Nucleus accumbens (tissue), 56 donors: Measurements from ENCODE around the gene RPS27L.

ENCODE experiments used
- DNase-seq, 56 donors: peaks; one replicate each; lab custom pipeline; 2025; lab: John Stamatoyannopoulos, UW

The RPS27L gene

DNA sequence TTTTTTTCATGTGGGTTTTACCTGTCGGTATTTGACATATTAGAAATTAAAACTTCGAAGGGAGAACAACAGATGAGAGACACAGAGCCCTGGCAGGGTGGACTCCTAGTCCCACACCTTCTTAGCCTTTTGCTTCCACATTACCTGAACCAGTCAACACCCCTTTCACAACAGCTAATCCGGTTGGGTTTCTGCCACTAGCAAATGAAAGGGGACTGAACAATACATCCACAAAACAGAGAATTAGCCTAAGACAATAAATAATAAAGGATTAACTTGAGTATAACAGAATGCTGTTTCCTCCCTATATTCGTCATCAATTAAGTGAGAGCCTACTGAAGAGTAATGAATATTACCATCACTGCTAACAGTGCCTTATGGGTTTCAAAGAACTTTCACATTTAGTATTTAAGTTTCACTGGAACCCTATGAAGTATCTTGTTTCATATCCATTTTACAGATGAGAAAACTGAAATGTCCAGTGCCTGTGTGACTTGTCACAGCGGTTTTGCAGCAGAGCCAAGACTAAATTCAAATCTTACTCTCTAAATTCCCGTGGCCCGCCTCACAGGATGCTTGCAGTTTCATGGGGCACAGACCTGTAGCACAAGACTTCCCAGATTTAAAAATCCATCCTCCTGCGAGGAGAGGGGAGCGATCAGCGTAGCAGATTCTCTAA, 31.1 kb upstream of the RPS27L start:
- DNase-seq: peak in 1 of 56 donors; percentile 46

GRCh38 chr15:63187589-63188226, 30.4 kb upstream of the RPS27L start:
- no peak for DNase-seq

DNA sequence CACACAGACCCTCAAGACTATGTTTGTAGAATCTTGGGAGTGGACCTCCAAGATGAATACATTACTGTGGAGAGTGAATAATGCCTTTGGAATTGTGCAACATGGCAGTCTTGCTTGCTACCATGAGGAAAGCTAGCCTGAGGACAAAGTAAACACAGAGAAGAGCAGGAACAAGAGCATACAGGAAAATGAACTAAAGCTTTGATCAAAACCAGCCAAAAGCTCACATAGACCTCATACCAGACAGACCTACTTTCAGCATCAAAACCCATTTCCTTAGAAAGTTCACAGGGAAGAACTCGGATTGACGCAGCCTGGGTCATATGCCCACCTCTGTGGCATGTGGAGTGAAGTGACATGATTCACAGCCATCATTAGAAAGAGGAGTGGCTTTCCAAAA, 28.8 kb upstream of the RPS27L start:
- no peak for DNase-seq

DNA sequence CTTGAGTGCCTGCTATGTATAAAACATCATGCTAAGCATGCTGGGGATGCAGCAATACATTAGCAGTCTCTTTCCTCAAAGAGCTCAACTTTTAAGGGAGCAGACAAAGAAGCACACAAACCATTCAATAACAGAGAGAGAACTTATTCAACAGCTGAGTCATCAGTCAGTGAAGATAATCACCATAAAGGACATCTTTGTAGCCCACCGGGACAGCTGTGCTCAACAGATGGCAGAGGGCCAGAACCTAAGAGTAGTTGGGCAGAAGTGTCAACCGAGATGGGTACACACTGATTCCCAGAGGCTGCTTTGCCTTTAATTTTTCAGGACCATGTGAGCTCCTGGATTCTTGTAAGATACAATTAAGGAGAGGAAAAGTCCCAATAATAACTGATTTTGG, 27.9 kb upstream of the RPS27L start:
- DNase-seq: peak in 4 of 56 donors; percentile 7 to 54 (median 24)

GRCh38 chr15:63181648-63182047, 24.4 kb upstream of the RPS27L start:
- DNase-seq: no peak

GRCh38 chr15:63180746-63181145, 23.5 kb upstream of the RPS27L start:
- DNase-seq: no peak

DNA sequence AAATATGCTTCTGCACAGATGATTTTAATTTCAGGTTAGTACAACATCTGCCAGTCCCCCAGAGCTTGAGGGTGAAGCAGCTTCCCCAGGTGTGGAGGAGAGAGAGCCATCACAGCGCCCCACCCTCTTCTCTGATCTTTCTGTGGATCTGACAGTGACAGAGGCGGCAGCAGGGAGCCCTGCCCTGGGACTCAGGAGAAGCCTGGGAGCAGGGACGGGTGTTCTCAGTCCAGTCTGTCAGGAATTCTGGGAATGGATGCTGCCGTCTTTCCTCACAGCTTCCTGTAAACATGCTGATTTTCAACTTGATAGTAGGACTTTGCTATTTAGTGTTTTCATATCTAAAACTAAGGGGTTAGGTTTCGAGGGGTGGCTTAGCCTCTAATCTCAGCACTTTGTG, 20.8 kb upstream of the RPS27L start:
- no peak for DNase-seq

DNA sequence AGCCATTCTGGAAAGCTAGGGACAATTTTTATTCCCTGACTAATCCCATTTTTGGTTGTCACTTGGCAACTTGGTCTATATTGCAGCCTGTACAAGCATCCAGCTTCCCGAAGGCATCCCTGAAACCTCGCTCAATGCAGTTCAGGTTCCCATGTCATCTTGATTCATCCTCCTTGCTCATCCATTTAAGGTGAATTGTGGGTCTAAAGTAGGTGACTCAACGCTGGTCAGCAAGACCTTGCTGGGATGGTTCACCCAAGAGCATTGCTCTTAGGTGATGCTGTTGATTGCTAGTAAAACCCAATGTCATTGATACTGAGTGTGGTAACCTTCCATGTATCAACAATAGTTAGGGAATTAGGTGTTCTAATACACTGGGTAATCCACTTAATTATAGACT, 19.0 kb upstream of the RPS27L start:
- DNase-seq: no peak

DNA sequence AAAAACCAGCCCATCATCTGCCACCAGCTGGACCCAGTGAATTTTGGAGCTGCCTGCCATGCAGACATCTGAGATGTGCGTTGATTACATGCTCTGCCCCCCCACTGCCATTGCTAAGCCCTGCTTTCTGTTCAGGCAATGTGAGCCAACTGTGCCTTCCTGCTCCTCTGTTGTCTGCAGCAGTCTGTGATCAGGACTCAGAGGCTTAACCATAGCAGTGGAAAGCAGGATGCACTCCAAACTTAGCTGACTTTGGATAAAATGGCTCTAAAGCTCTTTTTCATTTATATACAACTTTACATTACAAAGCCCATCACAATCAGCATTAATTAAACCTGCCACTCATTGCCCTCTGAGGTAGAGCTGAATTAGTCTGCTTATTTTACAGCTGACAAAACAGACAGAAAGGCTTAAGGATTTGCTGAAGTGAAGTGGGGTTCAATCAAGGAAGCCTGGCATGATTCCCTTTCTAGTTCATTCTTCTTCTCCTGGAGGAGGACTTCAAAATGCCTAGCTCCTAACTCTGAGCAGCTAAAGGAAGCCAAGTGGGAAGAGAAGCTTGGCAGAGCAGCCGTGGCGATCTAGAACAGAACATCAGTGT, 15.7 kb upstream of the RPS27L start:
- DNase-seq: peak in 16 of 56 donors; percentile 2 to 61 (median 14)

- DNase-seq: no peak
These were observed 15.1 kb upstream of the RPS27L start for GRCh38 chr15:63172376-63172775.

DNA sequence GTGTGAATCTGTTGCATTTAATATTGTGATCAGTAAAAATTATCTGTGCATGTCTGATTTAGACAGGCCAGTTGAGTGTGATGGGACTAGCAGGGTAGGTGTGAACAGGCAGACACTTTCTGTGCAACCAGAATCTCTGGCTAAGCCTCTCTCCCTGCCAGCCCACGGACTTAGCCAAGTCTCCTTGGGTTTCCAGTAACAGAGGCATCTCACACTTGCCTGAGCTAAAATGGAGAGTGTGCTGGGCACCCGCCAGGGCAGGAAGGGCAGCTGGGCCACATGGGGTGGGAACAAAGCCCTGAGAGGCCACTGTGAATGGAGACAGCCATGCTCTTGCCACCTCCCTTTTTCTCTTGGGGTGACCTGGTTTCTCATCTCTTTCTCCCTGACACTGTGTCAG, 12.5 kb upstream of the RPS27L start:
- DNase-seq: peak in 18 of 56 donors; percentile 1 to 44 (median 14)

- DNase-seq: no peak
These were observed 8.9 kb upstream of the RPS27L start for GRCh38 chr15:63166219-63166618.

DNA sequence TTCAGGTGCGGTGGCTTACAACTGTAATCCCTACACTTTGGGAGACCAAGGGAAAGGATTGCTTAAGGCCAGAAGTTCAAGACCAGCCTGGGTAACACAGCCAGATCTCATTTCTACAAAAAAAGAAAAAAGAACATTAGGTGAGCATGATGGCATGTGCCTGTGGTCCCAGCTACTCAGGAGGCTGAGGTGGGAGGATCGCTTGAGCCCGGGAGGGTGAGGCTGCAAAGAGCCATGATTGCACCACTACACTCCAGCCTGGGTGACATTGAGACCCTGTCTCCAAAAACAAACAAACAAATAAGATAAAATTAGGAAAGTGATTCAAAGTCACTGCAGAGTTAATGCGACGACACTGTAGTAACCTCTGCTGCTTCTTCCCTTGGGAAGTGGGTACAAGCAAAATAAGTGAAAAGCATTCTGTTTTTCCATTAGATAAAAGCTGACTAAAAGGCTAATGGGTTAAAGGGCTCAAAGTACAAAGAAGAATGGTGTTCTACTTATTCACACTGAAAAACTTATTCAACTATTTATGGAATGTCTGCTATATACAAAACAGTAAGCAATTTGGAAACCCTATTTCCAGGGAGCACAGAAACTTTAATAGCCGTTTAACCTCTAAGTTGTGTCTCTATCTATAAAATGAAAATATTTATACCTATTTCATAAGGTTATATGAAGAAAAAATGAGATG, 8.0 kb upstream of the RPS27L start:
- no peak for DNase-seq

- DNase-seq: no peak
These were observed 5.9 kb upstream of the RPS27L start for GRCh38 chr15:63163217-63163616.

DNA sequence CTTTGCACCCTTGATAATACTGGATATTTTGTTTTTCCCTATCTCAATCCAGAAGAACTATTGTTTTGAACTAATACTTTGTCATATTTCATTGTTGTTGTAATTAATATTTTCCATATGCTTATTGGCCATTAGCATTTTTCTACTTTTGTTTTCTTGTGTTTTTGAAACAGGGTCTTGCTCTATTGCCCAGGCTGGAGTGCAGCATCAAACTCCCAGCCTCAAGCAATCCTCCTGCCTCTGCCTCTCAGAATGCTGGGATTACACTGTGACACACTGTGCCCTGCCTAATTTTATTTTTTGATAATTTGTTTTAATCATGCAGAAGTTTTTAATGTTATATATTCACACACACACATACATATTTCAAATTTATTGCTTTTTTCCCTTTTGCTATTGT, 3.4 kb upstream of the RPS27L start:
- no peak for DNase-seq

- DNase-seq: peak in 28 of 56 donors; percentile 3 to 60 (median 32)
These were observed 684 bp upstream of the RPS27L start for GRCh38 chr15:63157891-63158431.

GRCh38 chr15:63156755-63157117, 541 bp downstream of the RPS27L start:
- peak in 26 of 56 donors; percentile 3 to 68 (median 45) for DNase-seq

DNA sequence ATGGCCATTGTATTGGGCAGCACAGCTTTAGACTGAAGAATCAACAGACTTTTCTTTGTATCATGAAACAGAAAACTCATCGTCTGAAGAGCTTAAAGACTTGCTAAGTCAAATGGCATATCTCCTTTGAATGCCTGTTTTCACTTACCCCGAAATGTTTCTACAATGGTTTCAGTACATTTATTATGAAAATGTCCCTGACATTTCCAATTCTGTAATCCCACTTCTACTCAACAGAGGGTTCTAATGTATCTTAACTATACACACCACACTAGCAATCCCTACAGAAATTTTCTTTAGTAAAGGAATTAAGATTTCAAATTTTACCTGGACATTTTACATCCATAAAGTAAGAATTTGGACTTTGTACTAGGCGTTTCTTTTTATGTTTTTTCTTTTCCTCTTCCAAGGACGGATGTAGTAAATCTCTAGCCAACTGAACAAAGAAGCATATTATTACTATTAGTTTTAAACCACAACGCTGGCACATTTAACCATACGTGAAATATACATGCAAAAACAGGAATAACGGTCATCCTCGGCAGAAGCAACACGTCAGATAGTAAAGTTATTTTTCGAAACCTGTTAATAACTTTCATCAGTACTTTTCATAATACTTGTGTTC, 1.1 kb downstream of the RPS27L start:
- no peak for DNase-seq

DNA sequence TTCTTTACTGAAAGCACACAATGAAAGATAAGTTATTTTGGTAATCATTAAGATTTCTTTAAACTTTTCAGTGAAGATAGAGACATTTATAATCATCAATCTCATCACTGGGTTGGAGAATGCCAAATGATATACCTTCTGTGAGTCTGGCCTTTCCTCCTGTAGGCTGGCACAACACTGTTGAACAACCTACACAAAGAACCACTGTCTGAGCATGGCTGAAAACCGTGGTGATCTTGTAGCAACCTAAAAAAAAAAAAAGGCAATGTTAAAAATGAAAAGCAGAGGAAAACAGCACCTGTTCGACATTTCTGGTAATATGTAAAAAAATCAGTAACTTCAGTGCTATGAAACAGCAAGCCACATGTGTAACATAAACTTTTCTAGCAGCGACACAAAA, 1.8 kb downstream of the RPS27L start:
- no peak for DNase-seq

DNA sequence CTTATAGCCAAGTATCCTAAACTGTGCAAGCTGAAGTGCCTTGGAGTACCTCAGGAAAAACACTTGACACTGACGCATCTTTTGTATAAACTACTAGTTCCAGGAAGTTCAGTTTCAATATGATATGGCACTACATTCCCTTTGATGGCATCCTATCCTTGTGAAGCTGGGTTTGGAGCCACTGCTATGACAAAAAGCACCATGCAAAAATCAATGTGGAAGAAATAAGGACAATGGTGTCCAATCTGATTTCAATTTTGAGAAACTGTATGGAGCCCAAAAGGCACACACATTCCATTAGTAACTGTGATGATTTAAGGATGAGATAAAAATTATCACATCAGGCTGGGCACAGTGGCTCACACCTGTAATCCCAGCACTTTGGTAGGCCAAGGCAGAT, 5.6 kb downstream of the RPS27L start:
- DNase-seq: no peak

DNA sequence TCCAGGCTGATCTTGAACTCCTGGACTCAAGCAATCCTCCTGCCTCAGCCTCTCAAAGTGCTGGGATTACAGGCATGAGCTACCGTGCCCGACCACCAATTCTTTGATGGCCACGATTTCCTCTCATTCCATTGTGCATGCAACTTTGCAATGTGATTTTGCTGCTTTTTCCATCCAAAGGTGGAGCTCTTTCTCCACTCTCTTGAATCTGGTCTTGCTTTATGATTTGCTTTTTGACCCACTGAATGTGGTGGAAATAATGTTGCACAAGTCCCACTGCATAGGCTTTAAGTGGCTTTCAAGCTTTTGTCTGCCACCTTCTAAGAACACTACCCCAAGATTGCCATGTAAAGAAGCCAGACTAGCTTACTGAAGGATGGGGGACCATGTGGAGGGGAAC, 10.6 kb downstream of the RPS27L start:
- DNase-seq: no peak
